Testis (tissue), 2 donors: ENCODE data around the gene HDGFL3.

ENCODE experiments used
- POLR2A ChIP-seq: fragments of 450-650 bp; IDR thresholded peaks from one replicate; pipeline ENCODE4 v1.6.1; 2017; ENCODE audit warnings: antibody characterized with exemption, mild to moderate bottlenecking, moderate library complexity
- TF ChIP-seq, protein P1 (sequence below), 3 experiments: fragments of 450-650 bp in 2 of 3; fragments of 200-600 bp in 1 of 3; sonication (generic) in 1 of 3; IDR thresholded peaks; one replicate each; pipeline ENCODE4 v1.5.1; 2016 to 2019; ENCODE audit warnings: antibody characterized with exemption in 3 of 3, mild to moderate bottlenecking in 2 of 3, moderate library complexity in 1 of 3

DNA sequence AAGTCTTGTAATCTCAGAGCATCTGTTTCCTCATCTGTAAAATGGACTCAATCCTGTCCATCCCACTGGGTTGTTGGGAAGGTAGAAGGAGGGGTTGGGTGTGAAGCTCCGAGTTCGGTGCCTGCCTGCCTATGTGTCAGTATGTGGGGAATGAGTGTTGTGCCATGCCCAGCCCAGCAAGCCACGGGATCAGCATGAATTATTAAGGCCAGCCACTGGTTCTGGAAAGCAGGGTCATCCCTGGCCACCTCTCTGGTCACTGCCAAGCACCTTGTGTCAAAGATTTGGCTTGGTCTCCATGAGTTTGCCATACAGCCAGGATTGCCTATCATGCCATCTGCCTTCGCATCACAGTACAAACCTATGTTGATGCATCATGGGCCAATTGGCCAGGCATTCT is 88.7 kb downstream of the HDGFL3 start:
- no peak for TF ChIP-seq POLR2A
- TF ChIP-seq, protein P1, sequence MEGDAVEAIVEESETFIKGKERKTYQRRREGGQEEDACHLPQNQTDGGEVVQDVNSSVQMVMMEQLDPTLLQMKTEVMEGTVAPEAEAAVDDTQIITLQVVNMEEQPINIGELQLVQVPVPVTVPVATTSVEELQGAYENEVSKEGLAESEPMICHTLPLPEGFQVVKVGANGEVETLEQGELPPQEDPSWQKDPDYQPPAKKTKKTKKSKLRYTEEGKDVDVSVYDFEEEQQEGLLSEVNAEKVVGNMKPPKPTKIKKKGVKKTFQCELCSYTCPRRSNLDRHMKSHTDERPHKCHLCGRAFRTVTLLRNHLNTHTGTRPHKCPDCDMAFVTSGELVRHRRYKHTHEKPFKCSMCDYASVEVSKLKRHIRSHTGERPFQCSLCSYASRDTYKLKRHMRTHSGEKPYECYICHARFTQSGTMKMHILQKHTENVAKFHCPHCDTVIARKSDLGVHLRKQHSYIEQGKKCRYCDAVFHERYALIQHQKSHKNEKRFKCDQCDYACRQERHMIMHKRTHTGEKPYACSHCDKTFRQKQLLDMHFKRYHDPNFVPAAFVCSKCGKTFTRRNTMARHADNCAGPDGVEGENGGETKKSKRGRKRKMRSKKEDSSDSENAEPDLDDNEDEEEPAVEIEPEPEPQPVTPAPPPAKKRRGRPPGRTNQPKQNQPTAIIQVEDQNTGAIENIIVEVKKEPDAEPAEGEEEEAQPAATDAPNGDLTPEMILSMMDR (IDR thresholded peaks at IDR 0.05) = no peak
